Activated T-cell treated with anti-CD3 and anti-CD28 coated beads, Interleukin-2, amount 50 U/mL, for 72 hours (primary cell): Measurements from ENCODE around the gene KCNH2. TPM values are rescaled to one million over a fixed set of nuclear protein-coding genes. Genes with fewer than 3 reads are reported as not detected.
"Not testable (repeated sequence)": the region's sequence is repeated elsewhere in the genome, so short reads cannot be mapped to it uniquely, and the experiment has no call there.

Experiments used
- ATAC-seq, 2 donors: fragments of 150-1000 bp; cut with Tn5 transposase; replicated peaks in 1 of 2; 2 replicates each; pipeline ENCODE4 v1.10.0; 2021; ENCODE audit warnings: moderate library complexity in 2 of 2, mild to moderate bottlenecking in 1 of 2
- DNase-seq, 2 donors: peaks; one replicate each; pipeline ENCODE4 v3.0.0; 2021 to 2022; ENCODE audit warnings: mixed read lengths in 1 of 2
- H3K27ac Mint-ChIP-seq: one replicate; pipeline ENCODE4 v1.8.0; 2022; ENCODE audit warnings: mild to moderate bottlenecking, moderate library complexity, mixed read lengths
- H3K27me3 Mint-ChIP-seq: one replicate; pipeline ENCODE4 v1.8.0; 2022; ENCODE audit warnings: low read depth, mixed read lengths
- H3K36me3 Mint-ChIP-seq, 2 donors: one replicate each; pipeline ENCODE4 v1.8.0; 2022; ENCODE audit warnings: mixed read lengths in 2 of 2, mild to moderate bottlenecking in 1 of 2; ENCODE audit not compliant: insufficient read depth in 2 of 2
- H3K4me1 Mint-ChIP-seq: one replicate; pipeline ENCODE4 v1.8.0; 2022; ENCODE audit warnings: low read depth, mixed read lengths
- H3K4me3 Mint-ChIP-seq, 2 donors: one replicate each; pipeline ENCODE4 v1.8.0; 2022; ENCODE audit warnings: mild to moderate bottlenecking in 2 of 2, mixed read lengths in 2 of 2, moderate library complexity in 2 of 2
- H3K9me3 Mint-ChIP-seq, 2 donors: one replicate each; pipeline ENCODE4 v1.8.0; 2022; ENCODE audit warnings: mixed read lengths in 2 of 2
- total RNA-seq, 2 donors: library from RNA; stranded (reverse); gene quantifications; one replicate each; pipeline ENCODE4 v1.2.3, GENCODE V29; 2022

KCNH2 gene
- total RNA-seq, 2 donors from 2014 or later = 0.72 to 0.77 TPM

DNA sequence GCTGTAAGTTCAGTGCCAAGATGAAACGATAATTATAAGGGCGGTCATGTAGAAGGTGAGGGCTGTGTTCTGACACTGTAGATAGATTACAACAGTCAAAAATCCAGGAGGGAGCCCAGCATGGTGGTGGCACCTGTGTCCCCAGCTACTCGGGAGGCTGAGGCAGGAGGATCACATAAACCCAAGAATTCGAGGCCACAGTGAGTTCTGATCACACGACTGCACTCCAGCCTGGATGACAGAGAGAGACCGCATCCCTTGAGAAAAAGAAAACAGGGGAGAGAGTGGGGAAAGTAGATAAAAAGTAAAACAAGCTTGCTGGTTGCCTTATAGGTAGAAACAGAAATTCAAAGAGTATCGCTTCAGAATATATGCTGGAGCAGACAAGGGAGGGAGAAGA lies 52.1 kb downstream of the KCNH2 start:
- peaks cover 10% of the 10 kb centered on the region for H3K4me1 Mint-ChIP-seq
- H3K27me3 Mint-ChIP-seq = peaks cover 9% of the 10 kb centered on the region
- ATAC-seq (no peak), DNase-seq (no peak)
- no peaks in the 10 kb centered on the region for H3K9me3 Mint-ChIP-seq
- H3K27ac Mint-ChIP-seq = no peak overlapping the region
- no peak overlapping the region for H3K4me3 Mint-ChIP-seq
- no peaks in the 10 kb centered on the region for H3K36me3 Mint-ChIP-seq

DNA sequence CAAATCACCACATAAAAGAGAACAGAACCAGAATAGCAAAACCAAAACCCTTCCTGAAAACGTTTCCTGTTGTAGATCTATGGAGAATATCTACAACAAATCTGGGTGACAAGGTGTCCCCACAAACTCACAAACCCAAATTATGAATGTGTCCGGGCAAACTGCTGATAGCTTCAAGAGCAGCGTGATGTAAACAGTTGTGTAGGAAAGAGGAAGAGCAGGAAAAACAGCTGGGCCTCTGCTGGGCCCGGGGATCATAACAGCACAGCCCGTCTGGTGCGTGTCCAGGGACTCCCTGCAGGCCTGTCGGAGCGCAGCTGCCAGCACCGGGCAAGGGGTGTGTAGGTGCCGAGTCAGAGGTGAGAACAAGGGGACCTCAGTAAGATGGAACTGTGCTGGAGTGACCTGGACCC lies 53.7 kb downstream of the KCNH2 start:
- Mint-ChIP-seq H3K27ac (no peak overlapping the region), H3K9me3 (no peaks in the 10 kb centered on the region), H3K4me3 (no peak overlapping the region), H3K4me1 (peaks cover 10% of the 10 kb centered on the region), H3K36me3 (no peaks in the 10 kb centered on the region), H3K27me3 (peaks cover 9% of the 10 kb centered on the region)
- DNase-seq = no peak
- ATAC-seq = no peak

DNA sequence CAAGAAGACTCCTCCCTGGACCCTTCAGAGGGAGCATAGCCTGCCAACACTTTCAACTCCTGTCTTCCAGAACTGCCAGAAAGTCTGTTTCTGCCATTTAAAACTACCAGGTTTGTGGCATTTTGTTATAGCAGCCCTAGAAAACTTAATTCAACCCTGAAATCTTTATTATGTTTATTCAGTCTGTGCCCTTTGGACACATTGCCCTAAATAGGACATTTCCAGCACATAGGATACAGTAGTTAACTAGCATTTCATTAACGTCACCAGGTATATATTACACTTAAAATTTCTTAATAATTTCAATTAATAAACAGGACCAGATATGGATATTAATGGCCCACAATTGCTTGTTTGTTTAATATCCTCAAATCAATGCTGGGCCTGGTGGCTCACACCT lies 54.3 kb downstream of the KCNH2 start:
- Mint-ChIP-seq H3K4me3 (no peak overlapping the region), H3K4me1 (peaks cover 10% of the 10 kb centered on the region), H3K36me3 (no peaks in the 10 kb centered on the region), H3K9me3 (no peaks in the 10 kb centered on the region), H3K27ac (no peak overlapping the region), H3K27me3 (peaks cover 9% of the 10 kb centered on the region)
- DNase-seq (no peak), ATAC-seq (no peak)

DNA sequence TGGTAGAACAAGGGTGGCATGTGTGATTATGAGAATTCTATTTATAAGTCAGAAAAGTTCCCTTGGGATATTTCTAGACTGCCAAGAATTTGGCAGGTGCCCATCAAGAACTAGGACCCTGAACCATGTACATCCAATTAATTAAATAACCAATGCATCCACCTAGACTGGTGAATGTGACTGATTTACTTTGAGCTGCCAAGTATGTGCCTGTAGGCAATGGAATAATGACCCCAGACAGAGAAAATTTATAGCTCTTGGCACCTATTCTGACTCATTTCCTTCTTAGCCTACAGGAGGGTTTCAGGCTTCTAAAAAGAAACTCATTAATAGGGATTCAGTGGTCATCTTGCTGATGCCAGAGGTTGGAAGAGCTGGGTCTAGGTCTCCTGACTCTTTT lies 54.9 kb downstream of the KCNH2 start:
- Mint-ChIP-seq H3K4me1 (peaks cover 10% of the 10 kb centered on the region), H3K4me3 (no peak overlapping the region), H3K27ac (no peak overlapping the region), H3K36me3 (no peaks in the 10 kb centered on the region), H3K9me3 (no peaks in the 10 kb centered on the region), H3K27me3 (peaks cover 9% of the 10 kb centered on the region)
- ATAC-seq (no peak), DNase-seq (no peak)

DNA sequence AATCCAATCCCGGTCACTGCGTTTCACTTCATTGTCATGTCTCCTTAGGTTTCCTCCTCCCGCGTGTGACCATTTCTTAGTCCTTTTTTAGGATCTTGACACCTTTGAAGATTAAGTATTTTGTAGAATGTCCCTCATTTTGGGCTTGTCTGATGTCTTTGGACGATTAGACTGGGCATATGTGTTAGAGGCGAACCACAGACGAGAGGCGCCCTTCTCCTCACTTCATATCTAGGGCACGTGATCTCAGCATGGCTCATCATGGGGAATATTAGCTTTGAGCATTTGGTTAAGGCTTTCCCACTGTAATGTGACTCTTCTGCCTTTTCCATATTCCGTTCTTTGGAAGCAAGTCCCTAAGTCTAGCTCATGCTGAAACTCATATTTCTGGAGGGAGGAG lies 59.0 kb downstream of the KCNH2 start:
- Mint-ChIP-seq H3K27me3 (no peaks in the 10 kb centered on the region), H3K36me3 (no peaks in the 10 kb centered on the region), H3K27ac (no peak overlapping the region), H3K4me3 (no peak overlapping the region), H3K9me3 (no peaks in the 10 kb centered on the region), H3K4me1 (peaks cover 1% of the 10 kb centered on the region)
- ATAC-seq = no peak
- DNase-seq = no peak

DNA sequence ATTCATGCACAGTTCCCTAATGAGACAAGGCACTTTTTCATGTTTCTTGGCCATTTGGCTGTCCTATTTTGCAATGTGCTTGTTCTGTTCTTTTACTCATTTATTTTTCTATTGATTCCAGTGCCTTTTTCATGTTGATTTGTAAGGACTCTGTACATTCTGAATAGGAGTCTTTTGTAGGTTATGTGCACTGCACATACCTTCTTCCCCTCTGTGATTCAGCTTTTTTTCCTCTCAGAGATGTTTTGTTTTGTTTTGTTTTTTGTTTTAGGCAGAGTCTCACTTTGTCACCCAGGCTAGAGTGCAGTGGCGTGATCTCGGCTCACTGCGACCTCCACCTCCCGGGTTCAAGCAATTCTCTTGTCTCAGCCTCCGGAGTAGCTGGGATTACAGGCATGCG lies 59.7 kb downstream of the KCNH2 start:
- ATAC-seq = no peak
- H3K4me3 Mint-ChIP-seq = no peak overlapping the region

DNA sequence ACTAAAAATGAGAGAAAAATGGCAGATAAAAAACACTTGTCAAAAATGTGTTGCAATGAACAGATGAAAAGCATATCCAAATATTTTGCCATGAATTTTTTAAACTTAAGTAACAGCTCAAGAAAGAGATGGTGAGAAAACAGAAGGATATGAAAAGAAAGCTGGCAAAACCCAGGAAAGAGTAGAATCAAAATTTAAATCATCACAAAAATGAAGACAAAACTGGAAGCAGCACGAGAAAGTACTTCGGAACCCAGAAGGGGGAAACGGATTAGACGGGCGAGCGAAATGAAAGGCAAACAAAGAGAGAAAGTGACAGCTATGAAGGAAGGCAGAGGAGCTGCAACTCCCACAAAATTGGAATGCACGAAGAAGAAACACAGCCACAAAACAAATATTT lies 60.2 kb downstream of the KCNH2 start:
- Mint-ChIP-seq H3K4me3 (no peak overlapping the region), H3K9me3 (no peaks in the 10 kb centered on the region), H3K36me3 (no peaks in the 10 kb centered on the region), H3K4me1 (no peaks in the 10 kb centered on the region), H3K27ac (no peak overlapping the region), H3K27me3 (no peaks in the 10 kb centered on the region)
- ATAC-seq (no peak), DNase-seq (no peak)

More for the DNA sequence above, 59.7 kb downstream of the KCNH2 start:
- Mint-ChIP-seq H3K9me3 (no peaks in the 10 kb centered on the region), H3K36me3 (no peaks in the 10 kb centered on the region), H3K27ac (no peak overlapping the region), H3K27me3 (no peaks in the 10 kb centered on the region), H3K4me1 (no peaks in the 10 kb centered on the region)
- DNase-seq = no peak

DNA sequence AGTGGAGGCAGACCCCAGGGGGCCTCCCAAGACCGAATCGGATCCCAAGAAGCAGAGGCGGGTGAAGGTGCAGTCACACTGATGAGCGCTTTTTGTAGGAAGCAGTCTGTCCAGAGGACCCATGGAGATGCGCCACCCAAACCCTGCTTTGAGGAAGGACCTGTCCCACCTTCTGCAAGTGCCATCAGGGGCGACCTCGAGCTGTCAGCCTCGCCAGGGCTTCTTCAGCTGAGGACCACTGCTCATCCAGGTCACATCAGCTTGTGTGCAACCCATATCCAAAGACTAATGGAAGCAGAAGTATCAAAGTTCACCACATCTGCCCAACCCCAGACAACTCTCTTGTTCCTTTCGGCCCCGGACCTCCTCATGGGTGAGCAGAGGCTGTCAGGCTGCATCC lies 61.5 kb downstream of the KCNH2 start:
- no peaks in the 10 kb centered on the region for H3K9me3 Mint-ChIP-seq
- peaks cover 9% of the 10 kb centered on the region for H3K27me3 Mint-ChIP-seq
- DNase-seq = no peak
- no peak for ATAC-seq
- H3K4me3 Mint-ChIP-seq = no peak overlapping the region
- no peaks in the 10 kb centered on the region for H3K36me3 Mint-ChIP-seq
- H3K27ac Mint-ChIP-seq = no peak overlapping the region
- no peaks in the 10 kb centered on the region for H3K4me1 Mint-ChIP-seq

DNA sequence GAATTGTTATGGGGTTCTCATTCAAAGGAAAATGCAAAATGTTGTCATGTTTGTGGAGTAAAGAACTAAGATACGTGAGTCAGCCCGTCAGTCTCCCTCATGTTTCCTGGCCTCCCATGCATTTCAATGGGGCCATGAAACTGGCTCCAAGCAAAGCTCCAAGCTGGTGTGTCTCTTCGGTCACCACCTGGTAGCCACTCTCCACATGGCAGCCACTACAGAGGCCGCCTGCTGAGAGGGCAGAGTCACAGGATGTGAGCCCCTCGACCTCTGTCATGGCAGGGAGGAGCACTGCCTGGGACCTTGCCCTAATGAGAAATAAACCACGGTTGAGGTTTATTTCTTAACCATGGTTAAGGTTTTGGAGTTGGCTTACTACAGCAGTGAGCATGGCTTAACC lies 63.2 kb downstream of the KCNH2 start:
- DNase-seq (no peak), ATAC-seq (no peak)
- Mint-ChIP-seq H3K4me1 (no peaks in the 10 kb centered on the region), H3K9me3 (no peaks in the 10 kb centered on the region), H3K27ac (no peak overlapping the region), H3K36me3 (no peaks in the 10 kb centered on the region), H3K27me3 (peaks cover 18% of the 10 kb centered on the region), H3K4me3 (no peak overlapping the region)

DNA sequence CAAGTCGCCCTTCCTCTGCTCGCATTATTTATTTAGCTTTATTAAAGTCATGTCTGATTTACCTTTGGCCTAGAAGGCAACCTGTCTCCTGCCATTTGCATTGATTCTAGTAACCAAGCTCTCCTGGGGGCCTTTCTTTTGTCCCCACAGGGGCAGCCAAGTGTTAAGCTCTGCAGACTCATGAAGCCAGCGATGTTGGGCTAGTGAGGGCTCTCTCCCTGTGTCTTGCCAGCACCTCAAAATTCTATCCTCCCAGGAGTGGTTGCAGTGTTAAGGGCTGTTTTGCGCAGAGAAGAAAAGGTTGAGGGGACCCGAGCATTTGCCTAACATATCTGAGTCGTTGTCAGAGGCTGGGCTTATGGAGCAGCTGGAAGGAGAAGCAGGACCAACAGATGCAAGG lies 63.9 kb downstream of the KCNH2 start:
- Mint-ChIP-seq H3K9me3 (no peaks in the 10 kb centered on the region), H3K36me3 (no peaks in the 10 kb centered on the region), H3K4me3 (no peak overlapping the region), H3K27ac (no peak overlapping the region), H3K4me1 (peaks cover 6% of the 10 kb centered on the region), H3K27me3 (peaks cover 18% of the 10 kb centered on the region)
- DNase-seq (no peak), ATAC-seq (no peak)

DNA sequence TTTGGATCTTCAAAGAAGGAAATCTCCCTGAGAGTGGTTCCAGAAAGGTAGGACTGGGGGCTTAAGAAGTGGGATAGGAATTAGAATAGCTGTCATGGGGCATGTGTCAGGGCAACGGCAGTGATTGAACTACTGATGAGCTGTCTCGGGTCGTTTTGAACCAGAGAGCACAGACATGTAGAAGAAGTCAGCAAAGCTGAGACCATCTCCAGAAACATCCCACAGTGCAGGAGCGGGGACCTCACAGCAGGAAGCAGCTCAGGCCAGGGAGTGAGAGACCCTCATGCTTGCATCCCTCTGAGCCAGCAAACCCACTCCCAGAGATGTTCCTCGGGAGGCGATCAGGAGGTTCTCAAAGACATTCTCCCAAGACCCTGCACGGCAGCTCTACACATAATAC lies 65.7 kb downstream of the KCNH2 start:
- Mint-ChIP-seq H3K27me3 (peaks cover 18% of the 10 kb centered on the region), H3K36me3 (no peaks in the 10 kb centered on the region), H3K4me1 (peaks cover 9% of the 10 kb centered on the region), H3K27ac (no peak overlapping the region), H3K9me3 (no peaks in the 10 kb centered on the region), H3K4me3 (no peak overlapping the region)
- DNase-seq (no peak), ATAC-seq (no peak)

DNA sequence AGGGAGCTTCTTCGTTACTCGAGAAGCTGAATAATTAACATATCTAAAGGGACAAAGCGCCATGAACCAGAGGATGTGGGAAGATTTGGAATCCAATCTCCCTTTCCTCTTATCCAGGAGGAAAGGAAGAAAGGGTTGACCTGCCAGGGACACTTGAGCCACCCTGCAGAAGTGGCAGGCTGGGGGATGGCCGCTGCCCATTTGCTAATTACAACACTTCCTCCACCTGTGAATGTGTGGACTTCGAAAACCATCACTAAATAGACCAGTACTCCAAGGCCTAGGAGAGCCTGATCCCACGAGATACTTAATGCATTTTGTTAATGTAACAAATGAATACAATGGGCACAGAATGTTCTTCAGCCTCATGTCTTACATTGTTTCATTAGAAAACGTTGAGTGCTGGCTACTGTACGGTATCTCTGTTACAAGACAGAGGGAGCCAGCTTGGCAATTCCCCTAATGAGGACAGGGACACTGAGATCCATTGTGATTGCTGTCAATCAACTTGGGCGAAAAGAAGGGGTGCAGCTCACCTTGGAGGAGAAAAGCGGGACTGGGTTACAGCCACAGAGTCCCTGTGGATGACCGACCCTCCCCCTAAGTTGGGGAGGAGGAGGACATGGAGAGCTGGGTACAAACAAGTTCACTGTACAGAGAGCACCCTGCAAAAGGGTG lies 66.4 kb downstream of the KCNH2 start:
- Mint-ChIP-seq H3K9me3 (no peaks in the 10 kb centered on the region), H3K27ac (no peak overlapping the region), H3K4me3 (no peak overlapping the region), H3K4me1 (peaks cover 9% of the 10 kb centered on the region), H3K36me3 (no peaks in the 10 kb centered on the region), H3K27me3 (peaks cover 18% of the 10 kb centered on the region)
- ATAC-seq (no peak), DNase-seq (no peak)

DNA sequence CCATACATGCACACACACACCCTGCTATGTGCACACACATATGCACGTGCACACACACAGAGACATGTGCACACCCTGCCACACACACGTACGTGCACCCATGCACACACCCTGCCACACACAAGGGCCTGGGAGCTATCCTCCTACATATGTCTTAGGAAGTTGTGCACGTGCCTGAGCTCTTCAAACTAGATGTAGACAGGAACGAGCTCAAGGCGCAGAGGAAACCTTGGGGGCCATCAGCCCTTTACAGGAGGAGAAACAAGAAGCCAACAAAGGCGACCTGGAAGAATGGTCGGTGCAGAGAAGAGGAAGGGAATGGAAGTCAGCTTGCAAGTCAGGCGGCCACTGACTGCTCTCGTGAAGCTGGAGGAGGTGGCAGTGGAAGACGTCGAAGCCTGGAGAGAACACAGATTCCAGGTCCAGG lies 67.1 kb downstream of the KCNH2 start:
- no peak overlapping the region for H3K27ac Mint-ChIP-seq
- DNase-seq (no peak), ATAC-seq (no peak)
- no peak overlapping the region for H3K4me3 Mint-ChIP-seq
- peaks cover 18% of the 10 kb centered on the region for H3K27me3 Mint-ChIP-seq
- peaks cover 9% of the 10 kb centered on the region for H3K4me1 Mint-ChIP-seq
- H3K9me3 Mint-ChIP-seq = no peaks in the 10 kb centered on the region
- no peaks in the 10 kb centered on the region for H3K36me3 Mint-ChIP-seq

DNA sequence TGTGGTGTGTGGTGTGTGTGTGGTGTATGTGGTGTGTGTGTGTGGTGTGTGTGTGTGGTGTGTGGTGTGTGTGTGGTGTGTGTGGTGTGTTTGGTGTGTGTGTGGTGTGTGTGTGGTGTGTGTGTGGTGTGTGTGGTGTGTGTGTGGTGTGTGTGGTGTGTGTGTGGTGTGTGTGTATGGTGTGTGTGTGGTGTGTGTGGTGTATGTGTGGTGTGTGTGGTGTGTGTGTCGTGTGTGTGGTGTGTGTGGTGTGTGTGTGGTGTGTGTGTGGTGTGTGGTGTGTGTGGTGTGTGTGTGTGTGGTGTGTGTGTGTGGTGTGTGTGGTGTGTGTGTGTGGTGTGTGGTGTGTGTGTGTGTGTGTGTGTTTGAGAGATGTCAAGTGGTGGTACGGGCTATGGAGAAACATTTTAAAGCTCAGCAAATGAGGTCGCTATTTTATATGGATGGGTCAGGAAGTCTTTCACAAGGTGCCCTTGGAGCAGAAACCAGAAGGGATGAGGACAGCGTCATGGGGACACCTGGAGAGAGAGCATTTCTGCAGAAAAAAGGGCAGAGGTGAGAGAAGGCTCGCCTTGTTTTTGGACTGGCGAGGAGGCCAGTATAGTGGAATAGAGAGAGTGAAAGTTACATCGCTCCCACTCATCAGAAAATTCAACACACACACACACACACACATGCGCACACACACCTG lies 67.7 kb downstream of the KCNH2 start:
- peaks cover 18% of the 10 kb centered on the region for H3K27me3 Mint-ChIP-seq
- not testable (repeated sequence) for H3K36me3 Mint-ChIP-seq, H3K4me1 Mint-ChIP-seq, H3K4me3 Mint-ChIP-seq, ATAC-seq, DNase-seq, H3K9me3 Mint-ChIP-seq, H3K27ac Mint-ChIP-seq
